HG02943 (cell line): ENCODE results near the gene PERM1.
"Not testable (repeated sequence)": the region's sequence is repeated elsewhere in the genome, so short reads cannot be mapped to it uniquely, and the experiment has no call there.

Source experiments
- ATAC-seq: cut with Tn5 transposase; IDR thresholded peaks from one replicate; pipeline ENCODE4 v1.9.1; 2021; ENCODE audit warnings: mild to moderate bottlenecking, low read depth, moderate library complexity; ENCODE audit not compliant: unreplicated experiment

The PERM1 gene

DNA sequence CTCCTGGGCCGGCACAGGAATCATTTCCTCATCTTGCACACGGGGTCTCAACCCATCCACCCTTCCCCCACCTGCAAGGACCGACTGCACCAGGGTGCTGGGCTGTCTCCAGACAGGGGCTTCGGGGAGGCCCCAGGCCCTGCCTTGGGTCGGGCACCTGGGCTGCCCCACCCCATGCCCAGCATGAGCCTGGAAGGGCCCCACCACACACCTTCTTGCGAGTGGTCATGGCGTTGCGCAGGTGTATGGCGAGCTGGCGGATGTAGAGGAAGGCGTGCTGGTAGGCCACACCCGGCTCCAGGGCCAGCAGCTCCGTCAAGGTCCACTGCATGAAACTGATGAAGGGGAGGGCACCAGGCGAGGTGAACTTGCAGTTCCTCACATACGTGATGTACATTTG is 29.7 kb downstream of the PERM1 start:
- ATAC-seq: no peak

DNA sequence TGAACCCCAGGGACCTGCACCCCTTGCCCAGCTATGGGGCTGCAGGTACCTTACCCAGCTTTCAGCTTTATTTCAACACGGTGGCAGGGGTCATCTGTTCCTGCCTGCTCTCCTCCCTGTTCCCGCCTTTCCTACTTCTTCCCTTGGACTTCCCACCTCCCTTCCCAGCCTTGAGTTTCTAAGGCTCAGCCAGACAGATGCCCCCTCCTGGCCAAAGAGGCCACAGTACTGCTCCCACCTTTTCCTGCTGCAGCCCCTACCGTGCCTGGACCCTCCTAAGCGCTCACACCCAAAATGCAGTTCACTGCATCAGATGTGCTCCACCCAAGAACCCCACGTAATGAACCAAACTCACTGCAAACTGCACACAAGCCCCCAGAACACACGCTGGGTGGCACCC is 30.5 kb downstream of the PERM1 start:
- no peak for ATAC-seq

GRCh38 chr1:950881-951280 is 31.0 kb downstream of the PERM1 start:
- ATAC-seq: no peak

GRCh38 chr1:950268-950667 is 31.6 kb downstream of the PERM1 start:
- no peak for ATAC-seq

- no peak for ATAC-seq
Measured at GRCh38 chr1:947958-948357, 33.9 kb downstream of the PERM1 start.

- ATAC-seq: not testable (repeated sequence)
Measured at GRCh38 chr1:946811-947210, 35.1 kb downstream of the PERM1 start.

DNA sequence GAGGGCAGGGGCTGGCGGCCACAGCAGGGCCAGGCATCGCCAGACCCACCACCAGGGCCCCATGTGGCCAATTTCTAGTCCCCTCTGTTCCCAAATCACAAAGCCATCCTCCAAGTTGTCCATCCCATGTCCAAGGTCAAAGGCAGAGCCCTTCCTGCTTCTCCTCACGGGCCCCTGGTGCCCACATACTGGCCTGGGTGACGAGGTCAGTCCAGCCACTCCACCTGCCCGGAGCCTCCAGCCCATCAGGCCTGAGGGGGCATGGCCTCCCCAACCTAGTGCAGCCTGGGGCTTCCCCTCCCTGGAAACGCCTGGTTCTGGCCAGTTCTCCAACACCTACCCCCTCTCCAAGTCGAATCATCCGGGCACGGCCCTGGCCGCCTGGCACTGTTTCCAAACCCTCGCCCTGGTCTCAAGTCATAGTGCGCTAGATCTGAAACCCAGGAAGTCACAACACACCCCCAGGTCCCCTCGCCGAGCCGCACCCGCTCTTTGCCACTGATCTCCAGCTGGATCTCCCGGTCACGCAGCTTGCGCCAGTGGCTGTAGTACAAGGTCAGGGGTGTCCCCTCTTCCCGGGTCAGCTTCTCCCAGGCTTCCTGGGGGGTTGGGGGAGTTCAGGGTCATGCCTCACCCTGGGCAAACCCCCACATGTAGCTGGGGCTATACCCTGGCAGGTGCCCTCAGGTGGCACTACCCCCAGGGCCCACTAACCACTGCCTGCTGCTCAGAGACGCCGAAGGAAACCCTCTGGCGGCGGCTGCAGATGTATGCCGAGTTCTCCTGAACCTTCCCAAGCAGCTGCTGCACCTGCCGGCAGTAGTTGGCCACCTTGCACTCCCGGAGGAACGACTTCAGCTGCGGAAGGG is 36.0 kb downstream of the PERM1 start:
- ATAC-seq: no peak

DNA sequence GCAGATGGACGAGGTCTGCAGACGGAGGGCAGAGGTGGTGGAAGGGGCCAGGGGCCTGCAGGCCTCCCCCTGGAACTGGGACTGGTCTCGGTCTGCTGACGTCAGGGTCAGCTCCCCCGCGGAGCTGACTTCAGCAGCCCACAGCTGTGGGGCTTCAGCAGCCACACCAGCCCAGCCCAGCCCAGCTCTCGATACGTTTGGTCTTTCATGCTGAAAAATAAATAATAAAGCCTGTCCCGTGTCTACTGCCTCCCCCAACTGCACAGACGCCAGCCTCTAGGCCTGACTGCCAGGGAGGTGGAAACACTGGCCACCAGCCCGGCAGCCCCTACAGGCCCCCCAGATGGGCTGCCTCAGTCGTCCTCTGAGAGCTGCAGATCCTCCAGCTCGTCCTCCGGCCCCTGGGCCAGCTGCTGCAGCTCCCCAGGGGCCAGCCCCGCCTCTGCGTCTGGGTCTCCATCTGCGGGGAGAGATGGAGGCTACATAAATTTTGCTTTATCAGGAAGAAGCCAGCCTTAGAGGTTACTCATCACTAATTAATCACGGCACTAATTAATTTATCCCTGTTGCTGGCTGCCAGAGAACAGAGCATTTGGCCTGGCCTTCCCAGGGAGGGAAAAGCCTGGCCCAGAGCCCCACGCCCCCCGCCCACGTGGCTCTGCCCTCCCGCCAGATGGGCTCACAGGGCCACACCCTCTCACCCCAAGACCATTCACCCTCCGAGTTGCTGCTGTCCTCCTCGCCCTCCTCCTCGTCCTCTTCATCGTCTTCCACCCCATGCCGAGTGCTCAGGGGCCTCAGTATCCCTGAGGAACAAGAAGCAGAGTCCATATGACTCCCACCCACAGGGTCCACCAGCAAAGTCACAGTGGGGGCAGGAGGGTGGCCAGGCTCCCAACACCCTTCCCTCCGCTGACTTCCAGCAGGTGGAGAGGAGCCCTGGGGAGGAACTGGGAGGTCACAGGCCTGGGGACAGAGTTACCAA is 37.3 kb downstream of the PERM1 start:
- no peak for ATAC-seq

DNA sequence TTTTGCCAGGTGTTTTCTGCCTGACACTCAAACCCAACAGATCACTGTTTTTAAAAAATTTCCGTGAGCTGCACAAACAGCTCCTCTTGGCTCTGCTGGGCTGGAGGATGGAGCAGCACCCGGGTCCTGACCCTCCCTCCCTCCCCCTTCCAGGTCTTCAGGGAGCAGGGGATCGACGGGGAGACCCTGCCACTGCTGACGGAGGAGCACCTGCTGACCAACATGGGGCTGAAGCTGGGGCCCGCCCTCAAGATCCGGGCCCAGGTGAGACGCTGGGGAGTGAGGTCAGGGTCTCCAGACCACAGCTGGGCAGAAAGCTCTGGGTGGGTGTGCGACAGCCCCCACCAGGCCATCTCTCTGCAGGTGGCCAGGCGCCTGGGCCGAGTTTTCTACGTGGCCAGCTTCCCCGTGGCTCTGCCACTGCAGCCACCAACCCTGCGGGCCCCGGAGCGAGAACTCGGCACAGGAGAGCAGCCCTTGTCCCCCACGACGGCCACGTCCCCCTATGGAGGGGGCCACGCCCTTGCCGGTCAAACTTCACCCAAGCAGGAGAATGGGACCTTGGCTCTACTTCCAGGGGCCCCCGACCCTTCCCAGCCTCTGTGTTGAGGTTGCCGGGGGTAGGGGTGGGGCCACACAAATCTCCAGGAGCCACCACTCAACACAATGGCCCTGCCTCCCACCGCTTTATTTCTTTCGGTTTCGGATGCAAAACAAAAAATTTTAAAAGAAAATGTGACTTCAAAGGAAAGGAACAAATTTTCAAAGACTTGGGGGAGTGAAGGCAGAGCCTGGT is 38.1 kb downstream of the PERM1 start:
- ATAC-seq: no peak

DNA sequence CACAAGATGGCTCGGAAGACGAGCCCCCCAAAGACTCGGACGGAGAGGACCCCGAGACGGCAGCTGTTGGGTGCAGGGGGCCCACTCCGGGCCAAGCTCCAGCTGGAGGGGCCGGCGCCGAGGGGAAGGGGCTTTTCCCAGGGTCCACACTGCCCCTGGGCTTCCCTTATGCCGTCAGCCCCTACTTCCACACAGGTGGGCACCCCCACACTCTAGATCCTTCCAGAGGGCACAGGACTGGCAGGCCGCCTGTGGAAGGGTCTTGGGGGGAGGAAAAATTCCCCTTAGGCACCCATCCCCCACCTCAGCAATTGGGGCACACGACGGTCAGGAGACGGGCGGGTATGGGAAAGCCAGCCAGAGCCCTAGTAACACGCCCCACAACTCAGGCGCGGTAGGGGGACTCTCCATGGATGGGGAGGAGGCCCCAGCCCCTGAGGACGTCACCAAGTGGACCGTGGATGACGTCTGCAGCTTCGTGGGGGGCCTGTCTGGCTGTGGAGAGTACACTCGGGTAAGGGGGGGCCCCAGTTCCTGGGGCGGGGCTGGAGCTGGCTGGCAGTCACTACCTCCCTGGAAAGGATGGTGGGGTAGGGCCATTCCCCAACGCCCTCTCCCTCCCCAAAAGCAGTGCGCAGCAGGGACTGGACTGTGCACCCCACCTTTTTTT is 38.9 kb downstream of the PERM1 start:
- ATAC-seq: no peak

DNA sequence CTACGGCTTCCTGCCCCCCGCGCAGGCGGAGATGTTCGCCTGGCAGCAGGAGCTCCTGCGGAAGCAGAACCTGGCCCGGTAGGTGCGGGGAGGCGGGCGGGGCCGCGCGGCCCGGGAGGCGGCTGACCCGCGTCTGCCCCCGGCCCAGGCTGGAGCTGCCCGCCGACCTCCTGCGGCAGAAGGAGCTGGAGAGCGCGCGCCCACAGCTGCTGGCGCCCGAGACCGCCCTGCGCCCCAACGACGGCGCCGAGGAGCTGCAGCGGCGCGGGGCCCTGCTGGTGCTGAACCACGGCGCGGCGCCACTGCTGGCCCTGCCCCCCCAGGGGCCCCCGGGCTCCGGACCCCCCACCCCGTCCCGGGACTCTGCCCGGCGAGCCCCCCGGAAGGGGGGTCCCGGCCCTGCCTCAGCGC is 39.5 kb downstream of the PERM1 start:
- ATAC-seq: no peak

DNA sequence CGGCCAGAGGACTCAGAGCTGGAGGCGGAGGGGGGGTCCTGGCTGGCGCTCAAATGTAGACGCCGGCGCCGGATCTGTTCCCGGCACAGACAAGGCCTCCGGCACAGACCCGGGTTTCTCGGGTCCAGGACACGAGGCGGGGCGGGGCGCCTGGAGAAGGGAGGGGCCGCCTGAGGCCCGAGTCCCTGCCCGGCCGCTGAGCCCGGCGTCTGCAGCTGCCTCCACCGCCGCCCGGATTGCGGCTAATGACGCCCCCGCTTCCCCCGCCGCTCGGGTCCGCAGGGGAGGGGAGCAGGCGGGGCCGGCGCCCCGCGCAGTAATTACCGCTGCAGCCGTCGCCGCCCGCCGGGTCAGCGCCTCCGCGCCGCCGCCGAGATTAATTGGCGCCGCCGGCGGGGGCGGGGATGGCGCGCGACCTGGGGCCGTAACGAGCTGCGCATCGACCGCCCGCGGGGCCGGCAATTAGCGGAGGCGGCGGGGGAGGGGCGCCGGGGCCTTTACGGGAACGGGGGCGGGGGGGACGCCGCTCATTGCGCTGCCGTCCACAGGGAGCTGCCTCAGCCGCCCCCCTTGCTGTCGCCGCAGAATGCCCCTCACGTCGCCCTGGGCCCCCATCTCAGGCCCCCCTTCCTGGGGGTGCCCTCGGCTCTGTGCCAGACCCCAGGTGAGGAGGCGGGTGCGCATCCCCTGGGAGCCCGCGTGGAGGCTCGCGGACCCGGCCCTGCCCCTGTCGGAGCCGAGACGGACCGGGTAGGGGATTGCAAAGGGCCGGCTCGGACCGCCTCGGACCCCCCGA is 40.1 kb downstream of the PERM1 start:
- no peak for ATAC-seq

DNA sequence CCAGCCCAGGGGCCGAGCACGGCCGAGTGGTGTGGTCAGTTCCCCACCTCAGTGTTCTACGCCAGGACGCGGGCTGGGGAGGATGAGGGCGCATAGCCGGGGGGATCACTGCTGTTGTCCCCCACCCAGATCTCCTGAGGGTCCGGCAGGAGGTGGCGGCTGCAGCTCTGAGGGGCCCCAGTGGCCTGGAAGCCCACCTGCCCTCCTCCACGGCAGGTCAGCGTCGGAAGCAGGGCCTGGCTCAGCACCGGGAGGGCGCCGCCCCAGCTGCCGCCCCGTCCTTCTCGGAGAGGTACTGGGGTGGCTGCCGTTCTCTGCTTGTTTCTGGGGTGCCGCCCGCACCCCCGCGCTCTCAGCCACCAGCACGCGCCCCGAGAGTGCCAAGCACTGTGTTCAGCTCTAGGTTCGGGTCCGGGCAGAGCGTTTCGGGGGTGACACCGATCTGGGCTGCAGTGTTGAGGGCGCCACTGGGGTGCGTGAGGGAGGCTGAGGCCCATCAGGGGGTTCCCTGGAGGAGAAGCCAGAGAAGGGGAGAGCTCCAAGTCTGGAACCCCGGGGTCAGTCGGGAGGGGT is 40.8 kb downstream of the PERM1 start:
- no peak for ATAC-seq

DNA sequence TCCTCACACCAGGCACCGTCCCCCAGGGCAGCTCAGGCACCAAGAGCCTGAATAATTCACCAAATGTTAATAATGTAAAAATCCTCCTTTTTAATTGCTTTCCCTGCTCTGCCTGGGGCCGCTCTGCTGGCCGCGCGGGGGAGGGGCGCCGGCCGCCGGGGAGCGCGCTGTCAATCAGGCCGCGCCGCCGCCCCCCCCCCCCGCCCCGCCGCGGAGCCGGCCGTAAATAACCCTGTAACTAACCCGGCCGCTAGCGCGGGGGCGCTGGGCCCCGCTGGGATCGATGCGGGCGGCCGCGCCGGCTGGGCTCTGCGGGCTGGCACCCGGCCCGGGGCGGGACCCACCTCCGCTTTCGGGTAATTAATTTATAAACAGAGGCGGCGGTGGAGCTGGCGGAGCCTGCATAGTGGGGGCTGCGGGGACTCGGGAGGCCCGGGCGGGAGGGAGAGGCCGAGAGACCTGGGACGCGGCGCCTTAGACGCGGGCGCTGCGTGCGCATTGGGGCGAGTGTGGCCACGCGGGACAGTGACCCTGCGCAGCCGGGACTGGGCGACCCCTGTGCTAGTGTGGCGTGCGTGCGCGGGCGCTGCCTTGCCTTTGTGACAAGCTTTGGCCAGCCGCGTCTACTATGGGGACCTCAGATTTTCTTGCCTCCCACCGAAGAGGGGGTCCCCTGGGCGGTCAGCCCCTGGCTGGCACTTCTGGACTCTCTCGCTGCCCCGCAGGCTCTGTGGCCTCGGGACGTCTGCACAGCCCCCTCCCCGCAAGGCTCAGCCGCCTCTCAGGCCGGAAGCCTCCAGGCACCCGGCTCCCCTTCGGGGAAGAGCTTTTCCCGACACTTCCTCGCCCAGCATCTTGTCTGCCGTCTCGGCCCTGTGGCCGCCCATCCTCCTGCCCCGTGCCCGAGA is 41.5 kb downstream of the PERM1 start:
- no peak for ATAC-seq

GRCh38 chr1:939511-940106 is 42.3 kb downstream of the PERM1 start:
- ATAC-seq: no peak

DNA sequence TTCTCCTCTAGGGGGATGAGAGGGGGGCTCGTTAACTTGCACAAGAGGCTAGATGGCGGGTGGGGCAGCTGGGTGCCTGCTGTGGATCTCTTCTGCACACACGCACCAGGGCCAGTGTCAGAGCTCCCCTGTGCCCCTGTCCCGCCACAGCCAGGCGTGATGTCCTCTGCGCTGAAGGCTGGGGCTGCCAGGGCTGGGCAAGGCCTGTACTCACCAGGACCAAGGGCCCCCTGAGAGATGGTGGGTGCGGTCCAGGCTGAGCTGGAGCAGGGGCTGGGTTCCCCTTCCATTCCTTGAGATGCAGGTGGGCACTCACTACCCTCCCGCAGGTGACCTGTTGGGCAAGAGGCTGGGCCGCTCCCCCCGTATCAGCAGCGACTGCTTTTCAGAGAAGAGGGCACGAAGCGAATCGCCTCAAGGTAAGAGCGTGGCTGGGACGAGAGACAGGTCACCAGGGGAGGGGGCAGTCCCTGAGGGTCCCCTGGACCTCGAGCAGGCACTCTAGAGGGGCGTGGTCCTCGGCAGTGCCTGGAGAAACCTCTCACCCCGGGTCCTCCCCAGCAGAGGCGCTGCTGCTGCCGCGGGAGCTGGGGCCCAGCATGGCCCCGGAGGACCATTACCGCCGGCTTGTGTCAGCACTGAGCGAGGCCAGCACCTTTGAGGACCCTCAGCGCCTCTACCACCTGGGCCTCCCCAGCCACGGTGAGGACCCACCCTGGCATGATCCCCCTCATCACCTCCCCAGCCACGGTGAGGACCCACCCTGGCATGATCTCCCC is 43.0 kb downstream of the PERM1 start:
- ATAC-seq: no peak
